SK-N-SH (cell line): ENCODE data around the gene ARHGAP15. TPM values are rescaled to one million over a fixed set of nuclear protein-coding genes. Genes with fewer than 3 reads are reported as not detected.

Experiments
- CTCF ChIA-PET: fragments of 300-600, 350-600 bp; formaldehyde crosslinking; extraction: SDS; loops from one replicate; lab custom pipeline; 2021; lab: Yijun Ruan, JAX
- POLR2A ChIA-PET: fragments of 350-600 bp; sonication (Branson Sonifier 250); formaldehyde crosslinking; extraction: SDS; loops from one replicate; lab custom pipeline; 2020; ENCODE audit warnings: antibody characterized with exemption, inconsistent platforms; lab: Yijun Ruan, JAX
- DNase-seq: peaks from one replicate; pipeline ENCODE4 v3.0.0; 2012
- H2AFZ ChIP-seq: fragments of 200-600 bp; sonication (generic); 2 replicates; pipeline ENCODE4 v1.8.1; 2016; ENCODE audit warnings: antibody characterized with exemption, mild to moderate bottlenecking, low read depth
- H3F3A ChIP-seq: fragments of 200-600 bp; sonication (generic); replicated peaks from 2 replicates; pipeline ENCODE3; 2016; ENCODE audit warnings: antibody characterized with exemption, mild to moderate bottlenecking; ENCODE audit not compliant: insufficient read depth
- H3K27ac ChIP-seq, 2 experiments: fragments of 200-500 bp in 1 of 2; fragments of 200-600 bp in 1 of 2; sonication (Bioruptor generic) in 1 of 2; sonication (generic), shearing (Covaris generic) in 1 of 2; 2 replicates each; pipeline versions ENCODE4 v1.5.1 to v1.6.1; 2014 to 2016; ENCODE audit warnings: low read depth in 2 of 2, inconsistent platforms in 1 of 2, low read length in 1 of 2, mild to moderate bottlenecking in 1 of 2, mixed read lengths in 1 of 2
- H3K27me3 ChIP-seq: fragments of 200-600 bp; sonication (generic), shearing (Covaris generic); 2 replicates; pipeline ENCODE4 v1.6.1; 2016; ENCODE audit warnings: mixed run types; ENCODE audit not compliant: insufficient read depth
- H3K36me3 ChIP-seq, 2 experiments: fragments of 200-500 bp in 1 of 2; fragments of 200-600 bp in 1 of 2; sonication (Bioruptor generic) in 1 of 2; sonication (generic) in 1 of 2; replicated peaks in 1 of 2; 2 replicates each; pipeline versions ENCODE3 to v1.5.1; 2014 to 2016; ENCODE audit warnings: low read length in 1 of 2, mild to moderate bottlenecking in 1 of 2; ENCODE audit not compliant: insufficient read depth in 2 of 2, control insufficient read depth in 1 of 2
- H3K4me1 ChIP-seq, 2 experiments: fragments of 200-500 bp in 1 of 2; fragments of 200-600 bp in 1 of 2; sonication (Bioruptor generic) in 1 of 2; sonication (generic), shearing (Covaris generic) in 1 of 2; 2 replicates each; pipeline versions ENCODE4 v1.5.1 to v1.6.1; 2014 to 2016; ENCODE audit warnings: low read depth in 1 of 2, low read length in 1 of 2, mixed run types in 1 of 2; ENCODE audit not compliant: insufficient read depth in 2 of 2, control insufficient read depth in 1 of 2
- H3K4me2 ChIP-seq: fragments of 200-600 bp; sonication (generic), shearing (Covaris generic); 2 replicates; pipeline ENCODE4 v1.6.1; 2017; ENCODE audit warnings: mixed run types
- H3K4me3 ChIP-seq, 2 experiments: fragments of 200-500 bp in 1 of 2; fragments of 200-600 bp in 1 of 2; sonication (Bioruptor generic) in 1 of 2; sonication (generic), shearing (Covaris generic) in 1 of 2; 2 replicates each; pipeline versions ENCODE4 v1.5.1 to v1.8.1; 2014 to 2016; ENCODE audit warnings: low read depth in 2 of 2, inconsistent platforms in 1 of 2, low read length in 1 of 2, mild to moderate bottlenecking in 1 of 2, mixed read lengths in 1 of 2, moderate library complexity in 1 of 2
- H3K79me2 ChIP-seq: fragments of 200-600 bp; sonication (generic); 2 replicates; pipeline ENCODE4 v1.8.1; 2017; ENCODE audit warnings: mild to moderate bottlenecking; ENCODE audit not compliant: insufficient read depth
- H3K9ac ChIP-seq: fragments of 200-600 bp; sonication (generic); 2 replicates; pipeline ENCODE4 v1.6.1; 2017; ENCODE audit warnings: mixed run types
- H3K9me2 ChIP-seq: fragments of 200-600 bp; sonication (generic); 2 replicates; pipeline ENCODE4 v1.6.1; 2017; ENCODE audit warnings: mixed run types
- H3K9me3 ChIP-seq: fragments of 200-600 bp; sonication (generic); 2 replicates; pipeline ENCODE4 v1.6.1; 2017; ENCODE audit warnings: mixed run types, mild to moderate bottlenecking, moderate library complexity
- H4K20me1 ChIP-seq: fragments of 200-600 bp; sonication (generic); 2 replicates; pipeline ENCODE4 v1.6.1; 2017; ENCODE audit warnings: mild to moderate bottlenecking, mixed run types; ENCODE audit not compliant: insufficient read depth
- CHD2 ChIP-seq: fragments of 150-350 bp; IDR thresholded peaks from 2 replicates; pipeline ENCODE4 v1.6.1; 2018; ENCODE audit warnings: low read length; ENCODE audit not compliant: partially characterized antibody
- FOSL2 ChIP-seq: IDR thresholded peaks from 2 replicates; pipeline ENCODE4 v1.4.0; 2012; ENCODE audit warnings: low read depth, mild to moderate bottlenecking, moderate library complexity, borderline replicate concordance
- FOXJ3 ChIP-seq: sonication (generic); formaldehyde crosslinking; IDR thresholded peaks from 2 replicates; pipeline ENCODE4 v1.5.1; 2020; ENCODE audit warnings: mild to moderate bottlenecking, missing genetic modification reagents
- FOXM1 ChIP-seq: IDR thresholded peaks from 2 replicates; pipeline ENCODE4 v1.4.0; 2012; ENCODE audit warnings: low read depth, mild to moderate bottlenecking
- GABPA ChIP-seq: IDR thresholded peaks from 2 replicates; pipeline ENCODE4 v1.4.0; 2012; ENCODE audit warnings: low read depth, mild to moderate bottlenecking
- JUND ChIP-seq: IDR thresholded peaks from 2 replicates; pipeline ENCODE4 v1.4.0; 2012
- MAX ChIP-seq: IDR thresholded peaks from 2 replicates; pipeline ENCODE4 v1.4.0; 2012; ENCODE audit warnings: low read depth
- NRF1 ChIP-seq: IDR thresholded peaks from 2 replicates; pipeline ENCODE4 v1.6.1; 2012; ENCODE audit warnings: low read depth, mild to moderate bottlenecking, low read length
- PBX3 ChIP-seq: IDR thresholded peaks from 2 replicates; pipeline ENCODE4; 2012
- POLR2AphosphoS5 ChIP-seq: IDR thresholded peaks from 2 replicates; pipeline ENCODE4 v1.6.1; 2012; ENCODE audit warnings: low read depth, low read length
- REST ChIP-seq: IDR thresholded peaks from 2 replicates; pipeline ENCODE4 v1.6.1; 2012; ENCODE audit warnings: mild to moderate bottlenecking, low read depth, low read length, moderate library complexity
- RXRA ChIP-seq: IDR thresholded peaks from 2 replicates; pipeline ENCODE4 v1.4.0; 2012; ENCODE audit warnings: low read depth, mild to moderate bottlenecking, borderline replicate concordance
- SIN3A ChIP-seq: IDR thresholded peaks from 2 replicates; pipeline ENCODE4 v1.6.1; 2012; ENCODE audit warnings: low read depth, mild to moderate bottlenecking, low read length, moderate library complexity, borderline replicate concordance
- TAF1 ChIP-seq: IDR thresholded peaks from 2 replicates; pipeline ENCODE4 v1.6.1; 2012; ENCODE audit warnings: low read depth, mild to moderate bottlenecking, low read length, moderate library complexity, borderline replicate concordance
- TCF12 ChIP-seq: IDR thresholded peaks from 2 replicates; pipeline ENCODE4 v1.4.0; 2012
- TEAD4 ChIP-seq: IDR thresholded peaks from 2 replicates; pipeline ENCODE4 v1.4.0; 2012; ENCODE audit warnings: mild to moderate bottlenecking, borderline replicate concordance; ENCODE audit not compliant: insufficient read depth
- YY1 ChIP-seq: IDR thresholded peaks from 2 replicates; pipeline ENCODE4 v1.4.0; 2012; ENCODE audit warnings: low read depth, mild to moderate bottlenecking
- ZBTB33 ChIP-seq: IDR thresholded peaks from 2 replicates; pipeline ENCODE4 v1.4.0; 2012; ENCODE audit warnings: low read depth, borderline replicate concordance
- WGBS: methylation state at CpG from one replicate; pipeline ENCODE4 v1.1.6; 2017; ENCODE audit warnings: low lambda C conversion rate; 5-methylcytosine and 5-hydroxymethylcytosine counted together
- polyA plus RNA-seq, 3 experiments: library from polyadenylated mRNA; depleted of rRNA; stranded (reverse); fragments of >200 nt; gene quantifications; 2 replicates each; pipeline ENCODE4 v1.2.3, GENCODE V29; 2012

The ARHGAP15 gene
- polyA plus RNA-seq, 1 of the 3 experiments (the other 2 are of a cell fraction) = not detected

DNA sequence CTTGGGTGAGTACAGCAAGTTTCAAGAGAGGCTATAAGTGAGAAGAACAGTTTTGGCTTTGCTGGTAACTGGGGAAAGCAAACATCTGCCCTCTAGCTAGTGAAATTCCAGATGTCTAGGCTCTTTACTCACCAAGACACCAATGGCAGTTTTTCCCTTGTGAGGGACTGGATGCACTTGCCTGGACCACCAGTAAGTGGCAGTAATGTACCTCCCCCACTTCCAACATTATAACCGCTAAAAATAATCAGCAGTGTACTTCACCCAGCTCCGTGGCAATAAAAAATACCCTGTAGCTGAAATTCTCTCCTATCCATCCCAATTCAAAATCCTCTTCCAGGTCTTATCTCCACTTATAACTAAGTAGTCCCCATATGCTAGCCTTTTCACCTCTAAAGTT lies 383.9 kb downstream of the ARHGAP15 start (continued):
- no peak for TF ChIP-seq PBX3
- TF ChIP-seq FOXM1 = no peak
- no peak for TF ChIP-seq TAF1

- POLR2A ChIA-PET = no interaction called here
- no peaks in the 10 kb centered on the region for H3K9me2 ChIP-seq
- no peaks in the 10 kb centered on the region for H3K9me3 ChIP-seq
- H3K79me2 ChIP-seq = no peaks in the 10 kb centered on the region
- H3K4me3 ChIP-seq = no peak overlapping the region
- H3K27me3 ChIP-seq = no peaks in the 10 kb centered on the region
- H4K20me1 ChIP-seq = no peaks in the 10 kb centered on the region
- H2AFZ ChIP-seq = no peak overlapping the region
- no peak overlapping the region for H3K9ac ChIP-seq
- H3K27ac ChIP-seq = no peak overlapping the region
- no peaks in the 10 kb centered on the region; a peak in 1 of 4 replicates for H3K4me1 ChIP-seq
- CTCF ChIA-PET = interaction anchor here (0.9 to 2.1 kb wide), 3 partner anchors 12 to 230 kb away, joined by 3 to 8 read pairs (median 4); no protein-coding TSS in a partner anchor
- no peaks in the 10 kb centered on the region for H3K36me3 ChIP-seq
- no peak for TF ChIP-seq ZBTB33
- no peak for TF ChIP-seq SIN3A
- no peak for TF ChIP-seq JUND
- no peak for TF ChIP-seq MAX
- TF ChIP-seq FOSL2 = no peak
- TF ChIP-seq POLR2AphosphoS5 = no peak
- TF ChIP-seq YY1 = no peak
- no peak for TF ChIP-seq TEAD4
- TF ChIP-seq FOXJ3 (CRISPR knock-in tag) = no peak
- TF ChIP-seq REST = no peak
- TF ChIP-seq GABPA = no peak
- no peak for TF ChIP-seq TCF12
- TF ChIP-seq NRF1 = no peak
- no peak for TF ChIP-seq RXRA
- no peak for TF ChIP-seq CHD2
- no peak overlapping the region for H3K4me2 ChIP-seq
- DNase-seq = no peak
- no peaks in the 10 kb centered on the region for H3F3A ChIP-seq
- 71% methylated on average over 1 of the region's 1 CpG for WGBS
These were observed 385.2 kb downstream of the ARHGAP15 start for GRCh38 chr2:143514413-143514812.
